Testis (tissue), 3 donors: ENCODE data around the gene COL21A1. TPM values are rescaled to one million over a fixed set of nuclear protein-coding genes. Genes with fewer than 3 reads are reported as not detected.
"Not testable (repeated sequence)": the region's sequence is repeated elsewhere in the genome, so short reads cannot be mapped to it uniquely, and the experiment has no call there.

Experiments
- DNase-seq: peaks from one replicate; pipeline ENCODE4 v3.0.0-alpha.2; 2019
- H3K27ac ChIP-seq, 2 donors: fragments of 200-600 bp; sonication (generic); one replicate each; pipeline ENCODE4 v1.5.1; 2019
- H3K27me3 ChIP-seq: fragments of 200-600 bp; sonication (generic); one replicate; pipeline ENCODE4 v1.5.1; 2019
- H3K36me3 ChIP-seq: fragments of 200-600 bp; sonication (generic); one replicate; pipeline ENCODE4 v1.5.1; 2017; ENCODE audit warnings: low read depth; ENCODE audit errors: missing control alignments
- H3K4me1 ChIP-seq: fragments of 200-600 bp; sonication (generic); one replicate; pipeline ENCODE4 v1.5.1; 2019
- H3K4me3 ChIP-seq, 2 donors: fragments of 200-600 bp; sonication (generic); one replicate each; pipeline ENCODE4 v1.5.1; 2017 to 2019
- H3K9me3 ChIP-seq: fragments of 200-600 bp; sonication (generic); one replicate; pipeline ENCODE4 v1.5.1; 2017
- CTCF ChIP-seq, 3 experiments: fragments of 450-650 bp in 2 of 3; fragments of 200-600 bp in 1 of 3; sonication (generic) in 1 of 3; IDR thresholded peaks; one replicate each; pipeline ENCODE4 v1.5.1; 2016 to 2019; ENCODE audit warnings: antibody characterized with exemption in 3 of 3, mild to moderate bottlenecking in 2 of 3, moderate library complexity in 1 of 3
- POLR2A ChIP-seq: fragments of 450-650 bp; IDR thresholded peaks from one replicate; pipeline ENCODE4 v1.6.1; 2017; ENCODE audit warnings: antibody characterized with exemption, mild to moderate bottlenecking, moderate library complexity
- WGBS, 2 donors: methylation state at CpG; one replicate each; pipeline ENCODE4 v1.1.5; 2018; 5-methylcytosine and 5-hydroxymethylcytosine counted together
- intact Hi-C: fragments of 100-400 bp; cut with DNase I; formaldehyde crosslinking; loops from one replicate; pipeline ENCODE4 v1.15.1; 2023; ENCODE audit warnings: low total_unique reads
- polyA plus RNA-seq: library from polyadenylated mRNA; stranded (reverse); fragments of 350-450 nt; fragmentation: Illumina TruSeq; extraction: RNeasy Lipid Tissue Mini Kit (QIAGEN cat#74804); gene quantifications from one replicate; pipeline ENCODE4 v1.2.3, GENCODE V29; 2014; ENCODE audit warnings: low read depth, low replicate concordance; ENCODE audit not compliant: insufficient read depth
- small RNA-seq, 2 donors: library from RNA; depleted of rRNA; stranded (forward); fragments of <200 nt; gene quantifications; one replicate each; pipeline ENCODE3, GENCODE V24; 2016
- total RNA-seq, 2 donors: library from RNA; depleted of rRNA; stranded (reverse); fragments of >200 nt; gene quantifications; one replicate each; pipeline ENCODE4 v1.2.3, GENCODE V29; 2016

The COL21A1 gene
- total and polyA plus RNA-seq, 3 donors from 2014 or later = 6.6 to 10.5 (median 7.1) TPM

GRCh38 chr6:56017198-56017597 is 230.2 kb downstream of the COL21A1 start:
- Histone ChIP-seq H3K4me1 (no peaks in the 10 kb centered on the region), H3K27me3 (no peaks in the 10 kb centered on the region), H3K9me3 (no peaks in the 10 kb centered on the region), H3K36me3 (no peaks in the 10 kb centered on the region), H3K4me3 (no peak overlapping the region), H3K27ac (no peak overlapping the region)
- 81 to 91% methylated on average over 2 of the region's 2 CpGs for WGBS, 2 donors
- no peak for DNase-seq
- TF ChIP-seq CTCF (IDR thresholded peaks at IDR 0.05) (no peak), POLR2A (no peak)
- intact Hi-C loops = no loop called here

- DNase-seq, H3K4me3 ChIP-seq, H3K4me1 ChIP-seq, H3K9me3 ChIP-seq, H3K27ac ChIP-seq, intact Hi-C loops, H3K27me3 ChIP-seq, H3K36me3 ChIP-seq: not testable (repeated sequence)
- WGBS, 2 donors = 94 to 96% methylated on average over 10 of the region's 10 CpGs
These were observed 233.3 kb downstream of the COL21A1 start for GRCh38 chr6:56014039-56014438.

DNA sequence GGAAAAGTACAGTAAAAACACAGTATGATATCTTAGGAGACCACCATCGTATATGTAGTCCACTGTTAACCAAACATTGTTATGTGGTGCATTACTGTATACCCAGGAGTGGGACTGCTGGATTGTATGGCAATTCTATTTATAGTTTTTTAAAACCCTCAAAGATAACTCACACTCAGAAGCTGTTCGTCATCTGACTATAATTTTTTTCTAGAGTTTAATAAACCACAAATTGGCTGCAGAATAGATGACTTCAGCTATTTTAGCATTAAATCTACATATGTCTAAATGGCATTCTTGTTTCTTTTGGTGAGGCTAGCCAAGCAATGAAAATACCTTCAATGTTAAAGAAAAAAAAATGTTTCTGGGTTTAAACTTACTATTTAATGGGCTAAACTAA is 237.7 kb downstream of the COL21A1 start:
- Histone ChIP-seq H3K4me1 (no peaks in the 10 kb centered on the region), H3K4me3 (no peak overlapping the region), H3K36me3 (no peaks in the 10 kb centered on the region), H3K27ac (no peak overlapping the region), H3K9me3 (no peaks in the 10 kb centered on the region), H3K27me3 (no peaks in the 10 kb centered on the region)
- intact Hi-C loops = no loop called here
- 80 to 90% methylated on average over 2 of the region's 2 CpGs for WGBS, 2 donors
- no peak for DNase-seq
- TF ChIP-seq POLR2A (no peak), CTCF (IDR thresholded peaks at IDR 0.05) (no peak)

Small RNAs within 50 kb of the gene (small RNA-seq; reads per million reads assigned to genes)
- 0 reads per million in 2 donors for gene DHFRP6
